Measurements from ENCODE around the gene CENPX.

CENPX gene

GRCh38 chr17:82055023-82055964 lies 32.6 kb upstream of the CENPX start:
- DNase-seq: no peak

- no peak for DNase-seq
Measured at GRCh38 chr17:82054351-82055022, 31.8 kb upstream of the CENPX start.

- no peak for DNase-seq
Measured at GRCh38 chr17:82053556-82054263, 31.0 kb upstream of the CENPX start.

- DNase-seq: no peak
Measured at GRCh38 chr17:82053130-82053529, 30.5 kb upstream of the CENPX start.

- no peak for DNase-seq
Measured at GRCh38 chr17:82052638-82053059, 30.0 kb upstream of the CENPX start.

GRCh38 chr17:82051776-82052637 lies 29.3 kb upstream of the CENPX start, which contains the start of the genes GPS1 and RFNG:
Gene GPS1, plus strand, starts transcription at chr17:82051898. Its CDS starts 34 bp downstream, at chr17:82051932.
Gene RFNG, minus strand, starts transcription at chr17:82051811. Its CDS starts 45 bp downstream, at chr17:82051766.
- peak; percentile 70 for DNase-seq

- no peak for DNase-seq
Measured at GRCh38 chr17:82050761-82051641, 28.3 kb upstream of the CENPX start.

GRCh38 chr17:82050152-82050760 lies 27.6 kb upstream of the CENPX start:
- DNase-seq: no peak

GRCh38 chr17:82049521-82049971 lies 26.9 kb upstream of the CENPX start:
- DNase-seq: no peak

GRCh38 chr17:82049106-82049505 lies 26.4 kb upstream of the CENPX start:
- DNase-seq: no peak

- DNase-seq: no peak
Measured at GRCh38 chr17:82048571-82048971, 25.9 kb upstream of the CENPX start.

GRCh38 chr17:82047914-82048570 lies 25.4 kb upstream of the CENPX start:
- DNase-seq: no peak

GRCh38 chr17:82047379-82047778 lies 24.7 kb upstream of the CENPX start:
- no peak for DNase-seq

GRCh38 chr17:82046903-82047302 lies 24.2 kb upstream of the CENPX start:
- no peak for DNase-seq

GRCh38 chr17:82045936-82046484 lies 23.3 kb upstream of the CENPX start:
- no peak for DNase-seq

- no peak for DNase-seq
Measured at GRCh38 chr17:82043507-82043906, 20.8 kb upstream of the CENPX start.

- DNase-seq: no peak
Measured at GRCh38 chr17:82042649-82043048, 20.0 kb upstream of the CENPX start.

- no peak for DNase-seq
Measured at GRCh38 chr17:82041144-82041814, 18.6 kb upstream of the CENPX start.

GRCh38 chr17:82039695-82040299 lies 17.1 kb upstream of the CENPX start:
- DNase-seq: no peak

Measured in activated gamma-delta T cell (primary cell).